Measurements from ENCODE around the gene TGFBR3L. TPM values are rescaled to one million over a fixed set of nuclear protein-coding genes. Genes with fewer than 3 reads are reported as not detected.

Gene TGFBR3L
- total and polyA plus RNA-seq, 2 donors (not counting 3 experiments of a cell fraction or from before 2014, with no cell fraction given): 0.35 TPM; not detected in 1

- H3K9ac ChIP-seq (replicated peaks; ENCODE audit: extremely low read depth, insufficient read depth, low read length): no peak overlapping the region
- DNase-seq (ENCODE audit: low read depth, low spot score) (no peak), FAIRE-seq (no peak)
- H2AFZ ChIP-seq (ENCODE audit: low read depth, low read length): no peak overlapping the region
- H3K4me2 ChIP-seq (ENCODE audit: insufficient read depth, low read length): no peak overlapping the region
- no peaks in the 10 kb centered on the region for H3K9me3 ChIP-seq (replicated peaks; ENCODE audit: control insufficient read depth, insufficient read depth, low read length)
- no TSS peak for BruUV-seq (replicated peaks)
- peaks cover 17% of the 10 kb centered on the region for H3K4me1 ChIP-seq (ENCODE audit: control insufficient read depth, extremely low read depth, insufficient read depth, low read length)
- no peaks in the 10 kb centered on the region for H3K9me1 ChIP-seq (replicated peaks; ENCODE audit: control insufficient read depth, extremely low read depth, insufficient read depth, low read length)
- H3K36me3 ChIP-seq (ENCODE audit: control insufficient read depth in 2 of 2, extremely low read depth in 1 of 2, insufficient read depth in 2 of 2, low read length in 2 of 2): peaks cover 0 to 17% of the 10 kb centered on the region in 2 experiments
- CTCF ChIA-PET: interaction anchor here (1.1 kb wide), 1 partner anchor 17 kb away, joined by 4 read pairs; no protein-coding TSS in a partner anchor
- H3K79me2 ChIP-seq (ENCODE audit: control insufficient read depth, insufficient read depth, low read length): no peaks in the 10 kb centered on the region
- no peak overlapping the region for H3K27ac ChIP-seq (ENCODE audit: insufficient read depth, low read depth, low read length)
- H3K27me3 ChIP-seq (ENCODE audit: control insufficient read depth in 2 of 2, insufficient read depth in 2 of 2, low read length in 2 of 2): no peaks in the 10 kb centered on the region
- TF ChIP-seq POLR2A (IDR thresholded peaks at IDR 0.05; ENCODE audit: low read depth, low read length) (peak; percentile 21), EZH2 (IDR thresholded peaks at IDR 0.05; ENCODE audit: borderline replicate concordance, low read depth, low read length, severe bottlenecking) (no peak)
- POLR2A ChIA-PET: no interaction called here
- H3K4me3 ChIP-seq (replicated peaks in 1 of 3; ENCODE audit: insufficient read depth in 1 of 3, low read depth in 1 of 3, low read length in 3 of 3): no peak overlapping the region
- dilution Hi-C loops (cut with MboI; ENCODE audit: extremely low pct_ligation_motif_present, low sequenced_read_pairs) (no loop called here), intact Hi-C loops (cut with micrococcal nuclease) (no loop called here)
- H4K20me1 ChIP-seq (replicated peaks; ENCODE audit: control insufficient read depth, extremely low read depth, insufficient read depth, low read length): no peaks in the 10 kb centered on the region
Measured at GRCh38 chr19:7926727-7927604, 12.3 kb downstream of the TGFBR3L start.

DNA sequence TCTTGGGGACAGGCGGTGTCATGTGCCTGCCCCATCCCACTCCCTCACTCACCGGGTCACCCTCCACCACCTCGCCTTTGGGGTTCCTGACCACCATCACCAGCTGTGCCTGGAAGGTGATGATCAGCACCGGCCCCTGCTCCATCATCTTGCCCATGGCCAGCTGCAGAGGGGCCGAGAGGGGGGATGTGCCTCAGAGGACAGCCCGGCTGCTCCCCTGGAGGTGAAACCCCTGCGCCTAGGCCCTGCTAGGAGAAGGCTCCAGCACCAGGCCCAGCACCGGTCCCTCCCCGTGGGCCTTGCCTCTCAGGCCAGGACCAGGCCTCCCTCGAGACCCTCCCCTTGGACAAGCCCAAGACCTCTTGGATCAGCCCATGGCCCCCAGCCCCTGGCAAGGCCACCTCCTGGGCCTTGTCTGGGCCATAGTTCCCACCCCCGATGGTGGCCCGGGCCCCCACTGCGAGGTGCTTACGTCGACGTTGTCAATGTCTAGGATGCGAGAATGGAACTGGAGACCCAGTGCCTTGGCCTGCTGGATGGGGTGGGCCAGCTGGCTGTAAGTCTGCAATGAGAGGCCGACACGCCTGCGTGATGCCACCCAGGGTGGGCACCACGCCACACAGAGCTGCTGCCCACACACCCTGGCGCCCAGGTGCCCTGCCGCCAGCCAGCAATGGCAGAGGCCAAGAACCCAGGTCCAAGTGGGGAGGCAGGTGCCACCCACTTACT lies 13.1 kb downstream of the TGFBR3L start:
- TF ChIP-seq POLR2AphosphoS5 (IDR thresholded peaks at IDR 0.05; ENCODE audit: insufficient read depth, low read depth, low read length) (peak; percentile 10), MAX (IDR thresholded peaks at IDR 0.05; ENCODE audit: insufficient read depth, insufficient read length) (no peak)
- FAIRE-seq: no peak
- Histone ChIP-seq H3K36me3 (ENCODE audit: control insufficient read depth in 2 of 2, extremely low read depth in 1 of 2, insufficient read depth in 2 of 2, low read length in 2 of 2) (peaks cover 2 to 21% of the 10 kb centered on the region in 2 experiments), H3K9ac (replicated peaks; ENCODE audit: extremely low read depth, insufficient read depth, low read length) (no peak overlapping the region), H2AFZ (ENCODE audit: low read depth, low read length) (no peak overlapping the region), H3K4me1 (ENCODE audit: control insufficient read depth, extremely low read depth, insufficient read depth, low read length) (peaks cover 17% of the 10 kb centered on the region), H3K79me2 (ENCODE audit: control insufficient read depth, insufficient read depth, low read length) (no peaks in the 10 kb centered on the region), H3K4me2 (ENCODE audit: insufficient read depth, low read length) (no peak overlapping the region), H3K4me3 (replicated peaks in 1 of 3; ENCODE audit: insufficient read depth in 1 of 3, low read depth in 1 of 3, low read length in 3 of 3) (no peak overlapping the region), H4K20me1 (replicated peaks; ENCODE audit: control insufficient read depth, extremely low read depth, insufficient read depth, low read length) (no peaks in the 10 kb centered on the region), H3K27ac (ENCODE audit: insufficient read depth, low read depth, low read length) (peak overlapping the region; percentile 59), H3K27me3 (ENCODE audit: control insufficient read depth in 2 of 2, insufficient read depth in 2 of 2, low read length in 2 of 2) (no peaks in the 10 kb centered on the region), H3K9me3 (replicated peaks; ENCODE audit: control insufficient read depth, insufficient read depth, low read length) (no peaks in the 10 kb centered on the region), H3K9me1 (replicated peaks; ENCODE audit: control insufficient read depth, extremely low read depth, insufficient read depth, low read length) (no peaks in the 10 kb centered on the region)
- BruUV-seq (replicated peaks): no TSS peak
- DNase-seq (ENCODE audit: low read depth, low spot score): no peak
- ChIA-PET POLR2A (no interaction called here), CTCF (interaction anchor here (1.1 to 3.9 kb wide), 3 partner anchors 8 to 17 kb away, joined by 4 to 41 read pairs (median 10); partner anchors contain the start of genes SNAPC2 and TIMM44)
- intact Hi-C loops (cut with micrococcal nuclease) (no loop called here), dilution Hi-C loops (cut with MboI; ENCODE audit: extremely low pct_ligation_motif_present, low sequenced_read_pairs) (no loop called here)
